ENCODE measurements around the gene ZC3H7A.

Gene ZC3H7A

DNA sequence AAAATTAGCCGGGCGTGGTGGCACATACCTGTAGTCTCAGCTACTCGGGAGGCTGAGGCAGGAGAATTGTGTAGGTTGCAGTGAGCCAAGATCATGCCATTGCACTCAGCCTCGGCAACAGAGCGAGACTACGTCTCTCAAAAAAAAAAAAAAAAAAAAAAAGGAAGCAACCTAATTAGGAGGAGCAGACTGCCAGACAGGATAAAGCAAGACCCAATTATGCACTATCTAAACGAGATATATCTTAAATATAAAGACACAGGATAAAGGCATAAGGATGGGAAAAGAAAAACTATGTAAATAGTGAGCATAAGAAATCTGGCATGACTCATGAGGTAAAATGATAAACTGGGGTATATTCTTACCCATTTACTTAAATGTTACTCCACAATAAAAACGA lies 59.3 kb downstream of the ZC3H7A start:
- no peak for DNase-seq (ENCODE audit: low read depth in 2 of 3, low spot score in 1 of 3)

DNA sequence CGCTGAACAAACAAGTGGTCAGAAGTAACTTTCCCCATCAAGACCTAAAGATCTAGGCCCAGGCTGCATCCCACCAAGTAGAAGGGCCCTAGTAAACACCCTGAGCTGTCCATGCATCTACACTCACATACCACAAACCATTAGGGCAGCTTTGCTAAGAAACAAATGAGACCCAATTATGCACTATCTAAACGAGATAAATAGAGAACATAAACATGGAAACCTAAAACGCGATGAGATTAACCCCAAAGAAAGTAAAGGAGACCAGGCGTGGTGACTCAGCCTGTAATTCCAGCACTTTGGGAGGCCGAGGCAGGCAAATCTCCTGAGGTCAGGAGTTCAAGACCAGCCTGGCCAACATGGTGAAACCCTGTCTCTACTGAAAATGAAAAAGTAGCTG lies 60.2 kb downstream of the ZC3H7A start:
- DNase-seq (ENCODE audit: low read depth in 2 of 3, low spot score in 1 of 3), result no peak

DNA sequence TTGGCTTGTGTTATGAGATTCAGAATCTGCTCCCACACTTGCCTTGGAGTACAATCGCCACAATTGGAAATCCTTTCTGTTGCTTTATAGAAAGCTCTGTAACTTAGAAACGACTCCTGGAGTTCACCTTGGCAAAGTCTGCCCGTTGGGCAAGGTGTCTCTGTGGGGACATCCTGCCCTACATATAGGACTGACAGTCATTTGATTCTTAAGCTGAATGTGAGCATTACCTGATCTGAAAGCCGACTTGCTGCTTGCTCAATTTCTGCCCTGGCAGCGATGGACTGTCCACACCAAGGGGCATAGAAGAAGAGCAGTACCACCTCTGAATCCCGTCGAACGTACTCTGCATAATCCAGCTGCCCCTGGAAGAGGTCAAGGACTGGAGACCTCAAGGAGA lies 61.3 kb downstream of the ZC3H7A start:
- DNase-seq (ENCODE audit: low read depth in 2 of 3, low spot score in 1 of 3), result no peak

DNA sequence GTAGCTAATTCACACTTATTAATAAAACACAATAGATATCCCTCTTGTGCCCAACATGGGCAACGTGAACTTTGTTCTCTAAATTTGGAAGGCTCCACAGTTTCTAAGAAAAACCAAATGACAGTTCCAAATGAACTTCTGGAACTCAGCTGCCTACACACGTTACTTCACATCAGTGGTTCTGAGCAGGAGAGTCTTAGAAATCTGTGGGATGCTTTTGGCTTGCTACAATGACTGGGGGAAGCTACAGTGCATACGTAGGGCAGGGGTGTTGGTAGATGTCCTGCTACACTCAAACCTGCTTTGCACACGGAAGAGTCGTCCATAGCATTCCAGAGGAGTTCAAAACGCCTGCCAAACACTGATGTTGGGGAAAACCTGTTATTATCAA lies 62.4 kb downstream of the ZC3H7A start:
- no peak for DNase-seq (ENCODE audit: low read depth in 2 of 3, low spot score in 1 of 3)

DNA sequence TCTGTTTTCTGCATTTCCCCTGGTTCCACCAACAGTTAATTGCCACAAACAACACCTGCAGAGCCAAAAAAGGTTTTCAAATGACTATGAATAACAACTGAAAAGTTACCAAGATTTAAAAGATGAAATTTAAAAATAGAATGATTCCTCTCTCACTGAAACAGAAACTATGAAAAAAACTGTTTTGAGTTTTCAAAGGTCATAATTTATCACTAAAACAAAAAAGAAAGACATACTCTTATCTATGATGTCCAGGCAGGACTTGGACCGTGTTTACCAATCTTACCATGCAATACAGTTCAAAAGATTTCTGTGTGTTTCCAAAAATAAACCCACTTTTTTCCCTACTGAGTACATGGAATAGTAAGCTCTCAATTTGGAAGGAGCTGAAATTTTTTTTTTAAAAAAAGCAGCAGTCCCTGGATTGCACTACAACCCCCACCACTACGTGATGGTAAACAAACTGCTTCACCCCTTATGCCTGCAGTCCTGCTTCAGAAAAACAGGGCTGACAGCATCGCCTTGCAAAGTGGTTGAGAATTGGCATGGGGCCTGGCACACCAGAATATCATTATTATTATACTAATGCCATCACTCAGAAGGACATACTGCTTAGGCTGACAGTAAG lies 62.9 kb downstream of the ZC3H7A start:
- no peak for DNase-seq (ENCODE audit: low read depth in 2 of 3, low spot score in 1 of 3)

DNA sequence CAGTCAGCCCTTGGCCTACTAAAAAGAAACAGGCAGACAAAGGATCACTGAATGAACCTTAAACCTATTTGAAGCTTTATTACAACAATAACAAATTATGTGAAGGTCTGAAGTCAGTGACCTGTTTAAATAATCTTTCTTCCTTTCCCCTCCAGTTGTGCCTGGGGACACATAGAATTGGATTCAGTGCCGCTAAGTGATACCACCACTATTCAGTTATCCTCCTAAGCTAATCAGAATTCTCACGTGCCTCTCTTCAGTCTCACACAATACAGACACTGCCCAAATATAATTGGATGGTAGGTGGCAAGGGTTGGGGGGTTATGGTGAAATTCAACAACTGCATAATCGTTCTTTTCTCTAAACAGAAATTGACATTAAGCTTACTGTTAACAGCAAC lies 65.8 kb downstream of the ZC3H7A start:
- no peak for DNase-seq (ENCODE audit: low read depth in 2 of 3, low spot score in 1 of 3)

DNA sequence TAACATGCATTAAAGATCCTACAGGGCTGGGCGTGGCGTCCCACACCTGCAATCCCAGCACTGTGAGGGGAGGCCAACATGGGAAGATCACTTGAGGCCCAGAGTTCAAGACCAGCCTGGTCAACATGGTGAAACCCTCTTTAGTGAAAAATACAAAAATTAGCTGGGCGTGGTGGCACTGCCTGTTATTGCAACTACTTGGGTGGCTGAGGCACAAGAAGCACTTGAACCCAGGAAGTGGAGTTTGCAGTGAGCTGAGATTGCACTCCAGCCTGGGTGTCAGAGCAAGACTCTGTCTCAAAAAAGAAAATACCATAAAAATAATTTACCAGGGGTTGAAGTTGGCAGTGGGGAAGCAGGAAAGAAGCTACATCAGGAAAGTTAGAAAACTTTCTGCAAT lies 67.3 kb downstream of the ZC3H7A start:
- no peak for DNase-seq (ENCODE audit: low read depth in 2 of 3, low spot score in 1 of 3)

DNA sequence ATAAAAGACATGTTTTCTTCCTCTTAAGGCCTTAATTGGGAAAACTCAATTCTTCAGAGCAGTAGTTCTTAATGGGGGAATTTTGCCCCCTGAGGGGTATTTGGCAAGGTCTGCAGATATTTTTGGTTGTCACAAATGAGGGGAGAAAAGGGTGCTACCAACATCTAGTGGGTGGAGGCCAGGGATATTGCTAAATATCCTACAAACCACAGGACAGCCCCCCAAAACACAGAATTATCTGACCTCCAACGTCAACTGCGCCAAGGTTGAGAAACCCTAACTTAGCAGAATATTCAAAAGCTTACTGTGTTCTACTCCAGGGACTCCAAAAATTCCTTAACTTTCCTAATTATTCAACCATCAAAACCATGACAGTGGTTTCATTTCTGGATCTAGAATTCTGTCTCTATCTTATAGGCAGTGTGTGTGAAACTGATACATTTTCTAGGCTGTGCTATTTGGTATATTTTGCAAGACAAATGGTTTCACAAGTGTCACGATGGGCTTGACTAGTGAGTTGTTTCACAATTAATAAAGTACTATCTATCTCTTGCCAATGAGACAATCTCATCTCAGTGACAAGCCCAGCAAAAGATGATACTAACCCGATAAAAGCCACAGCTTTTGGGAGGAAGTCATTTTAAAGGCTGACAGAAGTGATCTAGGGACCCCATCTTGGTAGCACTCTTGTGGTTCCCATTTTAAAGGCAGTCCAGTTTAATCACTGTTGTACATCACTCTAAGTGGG lies 69.1 kb downstream of the ZC3H7A start:
- DNase-seq (ENCODE audit: low read depth in 2 of 3, low spot score in 1 of 3), result no peak

DNA sequence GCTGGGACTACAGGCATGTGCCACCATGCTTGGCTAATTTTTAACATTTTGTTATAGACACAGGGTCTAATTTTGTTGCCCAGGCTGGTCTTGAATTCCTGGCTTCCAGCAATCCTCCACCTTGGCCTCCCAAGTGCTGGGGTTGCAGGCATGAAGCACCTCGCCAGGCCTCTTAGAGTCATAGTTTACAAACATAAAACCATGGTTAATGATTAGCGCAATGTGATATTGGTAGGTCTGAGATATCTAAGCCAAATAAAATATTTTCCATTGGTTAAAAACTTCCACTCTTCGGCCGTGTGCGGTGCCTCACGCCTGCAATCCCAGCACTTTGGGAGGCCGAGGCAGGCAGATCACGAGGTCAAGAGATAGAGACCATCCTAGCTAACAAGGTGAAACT lies 71.0 kb downstream of the ZC3H7A start:
- DNase-seq (ENCODE audit: low read depth in 2 of 3, low spot score in 1 of 3), result no peak

DNA sequence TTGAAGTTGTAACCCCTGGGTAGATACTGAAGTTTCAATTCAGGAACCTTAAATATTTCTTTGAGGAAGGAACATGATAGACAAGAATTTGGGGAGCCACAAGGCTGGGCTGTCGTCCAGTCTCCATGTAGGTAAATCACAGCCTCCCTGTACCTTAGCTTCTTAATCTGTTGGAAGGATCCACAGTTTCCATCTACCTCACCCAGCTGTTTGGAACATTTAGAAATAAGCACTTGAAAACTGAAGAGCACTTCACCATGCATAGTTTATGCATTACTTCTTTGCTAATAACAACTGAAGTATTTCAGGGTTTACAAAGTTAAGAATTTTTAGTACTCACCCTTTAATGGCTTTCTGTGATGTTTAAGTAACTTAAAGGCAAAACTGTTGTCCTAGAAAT lies 71.6 kb downstream of the ZC3H7A start:
- no peak for DNase-seq (ENCODE audit: low read depth in 2 of 3, low spot score in 1 of 3)

DNA sequence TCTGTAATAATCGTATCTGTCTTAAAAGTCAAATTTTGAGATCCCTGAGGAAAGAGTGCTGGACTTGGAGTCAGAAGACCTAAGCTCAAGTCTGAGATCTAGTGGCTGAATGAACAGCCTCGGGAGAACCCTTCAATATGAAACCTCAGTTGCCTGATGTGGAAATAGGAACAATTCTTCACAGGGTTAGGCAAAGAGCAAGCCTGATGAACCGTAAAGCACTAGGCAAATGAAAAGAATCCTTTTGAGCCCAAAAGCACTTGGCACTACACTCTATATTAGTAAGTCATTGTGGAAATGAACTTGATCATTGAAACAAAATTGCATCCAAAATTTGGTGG lies 74.6 kb downstream of the ZC3H7A start:
- no peak for DNase-seq (ENCODE audit: low read depth in 2 of 3, low spot score in 1 of 3)

DNA sequence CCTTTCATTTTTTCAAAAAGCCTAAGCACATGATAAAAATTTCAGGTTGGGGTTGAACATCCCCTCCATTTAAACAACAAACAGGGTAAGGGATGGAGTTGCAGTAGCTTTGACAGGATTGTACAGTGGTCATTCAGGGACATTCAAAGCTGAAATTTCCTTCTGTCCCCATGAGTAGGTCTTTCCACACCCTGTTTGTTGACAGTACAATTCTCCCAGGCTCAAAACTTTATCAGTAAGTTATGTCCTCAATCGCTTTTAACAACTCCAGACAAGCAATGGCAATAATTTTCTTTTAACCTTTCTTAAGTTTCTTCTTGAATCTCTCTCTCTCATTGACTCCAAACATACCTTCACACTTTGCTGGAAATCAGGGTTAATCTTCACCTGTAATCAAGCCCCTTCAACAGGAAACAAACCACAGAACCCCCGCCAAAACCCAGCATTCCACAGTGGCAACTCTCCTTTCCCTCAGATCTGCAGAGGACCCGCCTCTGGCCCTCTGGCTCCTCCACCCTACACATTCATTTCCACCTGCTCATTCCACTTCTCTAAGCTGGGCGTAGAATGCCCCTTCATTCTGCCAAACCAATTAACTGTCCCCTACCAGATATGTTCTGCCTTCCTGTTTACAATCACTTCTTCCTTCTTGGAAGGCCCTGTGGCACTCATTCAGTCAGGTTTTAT lies 75.1 kb downstream of the ZC3H7A start:
- no peak for DNase-seq (ENCODE audit: low read depth in 2 of 3, low spot score in 1 of 3)

DNA sequence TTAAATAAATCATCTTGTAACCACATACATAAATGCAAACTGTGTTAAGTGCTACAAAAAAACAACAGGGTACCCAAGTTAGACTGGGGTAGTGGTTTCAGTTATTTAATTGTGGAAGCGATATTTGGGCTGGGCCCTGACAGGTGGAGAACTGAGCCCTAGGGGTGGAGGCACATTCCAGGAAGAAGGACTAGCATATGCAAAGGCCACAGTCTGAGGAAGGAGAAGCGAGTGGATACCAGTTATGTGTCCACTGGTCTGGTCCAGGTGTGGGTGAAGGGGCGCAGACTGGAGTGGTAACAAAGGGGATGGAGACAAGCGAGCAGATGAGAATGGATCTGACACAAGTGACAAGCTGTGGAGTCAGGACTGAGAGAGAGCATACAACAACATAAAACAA lies 77.3 kb downstream of the ZC3H7A start:
- no peak for DNase-seq (ENCODE audit: low read depth in 2 of 3, low spot score in 1 of 3)

DNA sequence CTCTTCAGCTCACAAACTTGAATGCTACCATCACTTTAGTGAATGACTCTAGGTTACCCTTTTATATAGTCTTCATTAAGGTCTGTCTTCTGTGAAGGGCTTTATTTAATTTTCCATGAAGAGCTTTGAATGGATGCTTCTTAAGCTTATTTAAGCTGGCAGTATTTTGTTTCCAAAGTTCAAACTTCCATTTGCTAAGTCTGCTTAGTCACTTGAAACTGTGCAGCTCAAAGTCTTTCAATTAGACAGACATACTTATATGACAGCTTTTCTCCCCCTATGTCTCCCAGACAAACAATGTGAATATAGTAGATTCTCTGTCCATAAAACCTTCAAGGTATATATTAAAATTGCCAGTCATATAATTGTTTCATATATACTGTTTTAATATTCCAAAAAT lies 77.9 kb downstream of the ZC3H7A start:
- DNase-seq (ENCODE audit: low read depth in 2 of 3, low spot score in 1 of 3), result no peak

DNA sequence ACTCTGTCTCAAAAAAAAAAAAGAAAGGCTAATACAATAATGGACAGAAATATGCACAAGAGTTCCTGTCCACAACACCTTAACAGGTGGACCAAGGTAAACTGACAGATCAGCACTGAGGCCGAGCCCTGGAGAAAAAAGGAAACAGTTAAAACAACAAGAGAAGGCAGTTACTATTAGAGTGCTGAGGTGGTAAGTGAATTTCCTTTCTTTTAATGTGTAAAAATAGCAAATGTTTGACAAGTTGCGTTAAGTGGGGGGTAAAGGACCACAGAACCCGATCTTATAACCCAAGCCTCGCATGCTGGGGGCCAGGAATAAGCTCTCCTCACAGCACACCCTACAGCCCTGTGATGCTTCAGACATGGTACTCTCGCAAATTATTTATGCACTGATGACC lies 79.2 kb downstream of the ZC3H7A start:
- no peak for DNase-seq (ENCODE audit: low read depth in 2 of 3, low spot score in 1 of 3)

DNA sequence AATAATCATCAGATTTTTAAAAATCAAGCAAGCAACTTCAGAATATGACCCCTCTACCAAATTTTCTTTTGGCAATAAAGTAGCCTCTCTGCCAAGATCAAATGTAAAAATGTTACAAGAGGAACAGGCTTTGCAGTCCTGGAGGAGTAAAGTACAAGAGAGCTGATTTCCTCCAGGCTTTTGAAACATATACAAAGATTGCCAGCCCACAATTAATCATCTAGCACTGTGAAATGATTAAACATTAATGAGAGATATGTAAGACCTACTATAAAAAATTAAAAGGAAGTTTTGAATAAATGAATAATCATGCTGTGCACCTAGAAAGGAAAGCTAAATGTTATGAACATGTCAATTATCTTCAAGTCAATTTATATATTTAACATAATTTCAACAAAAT lies 80.7 kb downstream of the ZC3H7A start:
- DNase-seq (ENCODE audit: low read depth in 2 of 3, low spot score in 1 of 3), result no peak

DNA sequence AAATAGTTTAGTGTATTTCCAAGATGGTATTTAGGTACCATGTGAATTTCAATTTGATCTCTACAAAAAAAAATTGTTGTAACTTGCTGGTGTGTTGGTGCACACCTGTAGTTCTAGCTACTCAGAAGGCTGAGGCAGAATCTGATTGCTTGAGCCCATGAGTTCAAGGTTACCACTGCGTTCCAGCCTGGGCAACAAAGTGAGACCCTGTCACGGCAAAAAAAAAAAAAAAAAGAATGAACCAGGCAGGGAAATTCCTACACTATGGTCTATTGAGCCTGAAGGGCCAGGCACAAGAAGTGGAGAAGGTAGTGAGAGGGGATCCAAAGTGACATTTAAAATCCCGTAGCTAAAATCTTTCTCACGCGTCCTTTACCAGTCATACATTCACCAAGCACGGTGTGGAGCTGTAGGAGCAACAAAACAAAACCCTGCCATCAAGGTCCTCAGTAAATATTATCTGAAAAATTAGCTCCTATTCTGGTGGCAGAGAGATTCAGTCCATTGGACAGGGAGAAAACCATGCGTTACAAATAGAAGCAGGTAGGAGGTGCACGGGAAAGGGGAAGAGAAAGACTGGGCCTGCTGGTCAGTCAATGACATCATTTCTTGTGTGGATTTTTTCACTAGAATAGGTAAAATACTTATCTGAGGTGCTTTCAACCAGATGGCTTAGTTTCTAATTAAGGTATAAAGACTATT lies 81.7 kb downstream of the ZC3H7A start:
- DNase-seq (ENCODE audit: low read depth in 2 of 3, low spot score in 1 of 3), result no peak

DNA sequence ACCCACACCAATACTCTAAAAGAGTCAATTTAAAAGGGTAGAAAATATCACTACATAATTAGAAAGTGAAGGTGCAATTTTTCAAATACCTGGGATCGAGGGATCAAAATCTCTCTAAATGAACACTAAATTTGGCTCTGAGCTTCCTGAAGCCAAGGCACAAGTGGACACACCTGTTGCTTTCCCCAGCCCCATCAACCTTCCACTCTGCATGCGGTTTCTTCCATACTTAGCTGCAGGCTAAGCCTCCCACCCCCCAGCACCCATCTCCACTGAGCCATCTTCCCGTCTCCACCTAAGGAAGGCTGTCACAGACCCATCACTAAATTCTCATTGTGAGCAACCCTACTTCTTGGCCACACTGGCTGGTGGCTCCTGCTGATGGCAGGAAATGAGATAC lies 84.9 kb downstream of the ZC3H7A start:
- no peak for DNase-seq (ENCODE audit: low read depth in 2 of 3, low spot score in 1 of 3)

DNA sequence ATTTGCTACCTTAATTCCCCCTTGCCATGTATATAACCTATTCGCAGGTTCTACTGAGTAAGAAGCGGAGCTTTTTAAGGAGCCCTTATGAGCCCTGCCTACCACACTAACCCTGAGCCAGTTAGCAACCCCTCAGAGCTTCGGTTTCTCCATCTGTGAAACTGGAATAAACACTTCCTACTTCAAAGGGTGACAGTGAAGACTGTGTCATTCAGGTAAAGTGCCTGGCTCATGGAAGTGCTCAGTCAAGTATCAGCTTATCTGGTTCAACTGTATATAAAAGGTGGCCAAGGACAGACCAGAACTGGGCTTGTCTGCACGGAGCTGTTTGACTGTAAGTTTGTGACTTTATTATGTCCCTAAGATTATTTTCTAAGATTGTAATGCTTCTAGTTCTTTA lies 85.4 kb downstream of the ZC3H7A start:
- DNase-seq (ENCODE audit: low read depth in 2 of 3, low spot score in 1 of 3), result no peak

DNA sequence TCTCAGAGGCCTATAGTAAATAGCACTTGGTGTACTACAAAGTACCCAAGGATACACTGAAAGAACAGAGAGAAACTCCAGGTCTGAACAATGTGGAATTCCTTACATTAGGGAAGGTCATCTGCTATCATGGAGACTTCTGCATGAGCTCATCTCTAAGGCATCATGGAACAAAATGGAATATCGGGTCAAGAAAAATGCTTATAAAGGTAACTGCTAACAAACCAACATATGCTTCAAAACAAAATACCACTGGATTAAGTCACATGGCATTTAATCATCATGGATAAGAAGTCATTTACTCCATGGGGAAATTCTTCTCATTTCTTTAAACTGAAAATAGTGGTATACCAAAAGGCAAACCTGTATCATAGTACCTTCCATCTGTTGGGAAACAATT lies 88.6 kb downstream of the ZC3H7A start:
- DNase-seq (ENCODE audit: low read depth in 2 of 3, low spot score in 1 of 3), result no peak

DNA sequence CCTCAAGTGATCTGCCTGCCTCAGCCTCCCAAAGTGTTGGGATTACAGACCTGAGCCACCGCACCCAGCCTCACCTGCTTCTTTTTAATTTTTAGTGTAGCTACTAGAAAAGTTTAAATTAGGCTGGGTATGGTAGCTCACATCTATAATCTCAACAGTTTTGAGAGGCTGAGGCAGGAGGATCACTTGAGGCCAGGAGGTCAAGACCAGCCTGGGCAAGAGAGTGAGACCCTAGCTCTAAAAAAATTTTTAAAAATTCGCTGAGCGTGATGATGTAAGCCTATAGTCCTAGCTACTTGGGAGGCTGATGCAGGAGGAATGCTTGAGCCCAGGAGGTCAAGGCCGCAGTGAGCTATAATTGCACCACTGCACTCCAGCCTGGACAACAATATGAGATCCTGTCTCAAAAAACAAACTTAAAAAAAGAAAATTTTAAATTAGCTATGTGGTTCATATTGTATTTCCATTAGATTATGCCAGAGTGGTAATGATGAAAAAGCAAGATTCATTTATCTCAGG lies 89.3 kb downstream of the ZC3H7A start:
- no peak for DNase-seq (ENCODE audit: low read depth in 2 of 3, low spot score in 1 of 3)

DNA sequence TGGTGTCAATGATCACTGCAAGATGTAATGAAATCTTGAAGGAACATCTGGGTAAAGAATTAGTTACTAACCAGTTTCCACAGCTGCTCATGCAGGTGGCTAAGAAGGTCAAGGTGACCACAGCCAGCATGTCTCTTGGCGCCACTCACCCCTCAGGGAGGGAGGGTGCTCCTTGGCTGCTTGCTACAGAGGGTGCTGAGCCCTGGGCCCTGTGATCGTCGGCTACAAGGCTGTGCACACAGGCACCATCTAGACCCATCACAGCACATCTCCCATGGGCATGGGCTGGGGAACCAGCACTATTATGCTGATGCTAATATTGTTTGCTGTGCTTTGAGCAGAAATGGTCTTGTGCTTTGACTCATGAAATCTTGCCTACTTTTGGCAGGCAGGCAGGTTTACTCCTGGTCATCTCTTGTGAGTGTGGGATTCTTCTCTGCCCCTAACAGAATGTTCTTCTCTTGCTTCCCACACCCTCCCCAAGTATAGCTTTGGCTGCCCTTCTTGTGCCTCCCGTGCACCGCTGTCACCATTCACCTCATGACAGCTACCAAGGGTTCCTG lies 90.8 kb downstream of the ZC3H7A start:
- DNase-seq (ENCODE audit: low read depth in 2 of 3, low spot score in 1 of 3), result no peak
